Gastrocnemius medialis (tissue), 4 donors: ENCODE data around the gene GKAP1. TPM values are rescaled to one million over a fixed set of nuclear protein-coding genes. Genes with fewer than 3 reads are reported as not detected.
A peak's percentile ranks its signal among the peaks of the same experiment; 100 is the strongest.

Experiments used
- ATAC-seq, 2 donors: fragments of 150-250 bp; one replicate each; pipeline ENCODE4 v1.9.1; 2016
- DNase-seq, 2 donors: peaks; one replicate each; pipeline ENCODE4 v3.0.0-alpha.2; 2019
- H3K27ac ChIP-seq, 4 donors: fragments of 200-600 bp; sonication (generic); 1 replicate in 1 of 4; 2 replicates in 3 of 4; pipeline ENCODE4 v1.5.1; 2016 to 2018; ENCODE audit warnings: mild to moderate bottlenecking in 2 of 4, moderate library complexity in 1 of 4
- H3K27me3 ChIP-seq, 3 donors: fragments of 200-600 bp; sonication (generic) in 2 of 3; 1 replicate in 1 of 3; 2 replicates in 2 of 3; pipeline versions ENCODE4 v1.5.1 to v1.6.0; 2016 to 2019; ENCODE audit warnings: mild to moderate bottlenecking in 1 of 3, moderate library complexity in 1 of 3
- H3K36me3 ChIP-seq, 2 donors: fragments of 200-600 bp; sonication (generic) in 1 of 2; one replicate each; pipeline ENCODE4 v1.5.1; 2017 to 2018
- H3K4me1 ChIP-seq, 2 donors: fragments of 200-600 bp; sonication (generic) in 1 of 2; one replicate each; pipeline ENCODE4 v1.5.1; 2016 to 2017; ENCODE audit warnings: mild to moderate bottlenecking in 2 of 2
- H3K4me3 ChIP-seq, 4 donors: fragments of 200-600 bp; sonication (generic) in 3 of 4; 1 replicate in 1 of 4; 2 replicates in 3 of 4; pipeline ENCODE4 v1.5.1; 2016 to 2019; ENCODE audit warnings: mild to moderate bottlenecking in 2 of 4
- H3K9me3 ChIP-seq, 3 donors: fragments of 200-600 bp; sonication (generic) in 2 of 3; 1 replicate in 1 of 3; 2 replicates in 2 of 3; pipeline ENCODE4 v1.5.1; 2016 to 2019
- CTCF ChIP-seq, 5 experiments: fragments of 450-650 bp in 3 of 5; fragments of 200-600 bp in 2 of 5; sonication (generic) in 2 of 5; IDR thresholded peaks in 4 of 5; conservative IDR thresholded peaks in 1 of 5; 1 replicate in 4 of 5; 2 replicates in 1 of 5; pipeline ENCODE4 v1.5.1; 2016 to 2019; ENCODE audit warnings: antibody characterized with exemption in 5 of 5, mild to moderate bottlenecking in 3 of 5, moderate library complexity in 3 of 5
- POLR2A ChIP-seq, 2 donors: fragments of 450-650 bp; IDR thresholded peaks; one replicate each; pipeline ENCODE4 v1.6.1; 2017; ENCODE audit warnings: antibody characterized with exemption in 2 of 2, mild to moderate bottlenecking in 2 of 2, moderate library complexity in 2 of 2
- in situ Hi-C, 4 donors: fragments of 200-750 bp; cut with MboI; loops; one replicate each; pipeline versions ENCODE4 v1.15.0 to v1.8.0; 2017; ENCODE audit warnings: low sequenced_read_pairs in 4 of 4
- intact Hi-C: fragments of 100-400 bp; cut with DNase I; formaldehyde crosslinking; loops from one replicate; pipeline ENCODE4 v1.15.1; 2023; ENCODE audit warnings: low total_unique reads
- total RNA-seq, 4 donors: library from RNA; depleted of rRNA; stranded (reverse); fragments of >200 nt; gene quantifications; one replicate each; pipeline versions ENCODE4 v1.1.0 to v1.2.3, GENCODE V29; 2016

Gene GKAP1
- total RNA-seq, 4 donors from 2014 or later: 23.7 to 40.0 (median 35.9) TPM

DNA sequence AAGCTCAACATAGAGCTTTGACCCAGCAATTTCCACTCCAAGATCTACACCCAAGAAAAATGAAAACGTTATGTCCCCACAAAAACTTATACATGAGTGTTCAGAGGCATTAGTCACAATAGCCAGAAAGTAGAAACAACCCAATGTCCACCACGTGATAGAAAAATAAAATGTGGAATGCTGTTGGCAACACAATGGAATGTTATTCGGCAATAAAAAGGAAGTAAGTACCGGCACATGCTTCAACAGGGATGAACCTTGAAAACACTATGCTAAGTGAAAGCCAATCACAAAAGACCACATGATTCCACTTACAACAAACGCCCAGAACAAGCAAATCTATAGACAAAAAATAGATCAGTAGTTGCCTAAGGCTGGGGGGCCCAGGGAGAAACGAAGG is 115.8 kb downstream of the GKAP1 start:
- ATAC-seq: peak; percentile 48 to 67

GRCh38 chr9:83701286-83701685 is 116.3 kb downstream of the GKAP1 start:
- H3K27ac ChIP-seq: peak overlapping the region; percentile 44 to 73 (median 52)
- no peak for ATAC-seq
- in situ Hi-C loops (no loop called here), intact Hi-C loops (no loop called here)
- no peaks in the 10 kb centered on the region for H3K9me3 ChIP-seq
- no peaks in the 10 kb centered on the region for H3K36me3 ChIP-seq
- no peak for DNase-seq
- H3K4me1 ChIP-seq: peaks cover 56 to 77% of the 10 kb centered on the region in 2 donors
- H3K4me3 ChIP-seq: peak overlapping the region; percentile 15 to 27 (median 18)
- TF ChIP-seq POLR2A (IDR thresholded peaks at IDR 0.05) (no peak), CTCF (IDR thresholded peaks at IDR 0.05 in 4 of 5, conservative IDR thresholded peaks at IDR 0.05 in 1 of 5) (no peak)
- no peaks in the 10 kb centered on the region for H3K27me3 ChIP-seq

More for the DNA sequence above, 115.8 kb downstream of the GKAP1 start:
- no peaks in the 10 kb centered on the region for H3K27me3 ChIP-seq
- DNase-seq: no peak
- peak overlapping the region; percentile 15 to 27 (median 18) for H3K4me3 ChIP-seq
- intact Hi-C loops (no loop called here), in situ Hi-C loops (no loop called here)
- no peaks in the 10 kb centered on the region for H3K9me3 ChIP-seq
- TF ChIP-seq CTCF (IDR thresholded peaks at IDR 0.05 in 4 of 5, conservative IDR thresholded peaks at IDR 0.05 in 1 of 5) (no peak), POLR2A (IDR thresholded peaks at IDR 0.05) (no peak)
- H3K36me3 ChIP-seq: no peaks in the 10 kb centered on the region
- H3K4me1 ChIP-seq: peaks cover 56 to 78% of the 10 kb centered on the region in 2 donors
- H3K27ac ChIP-seq: peak overlapping the region; percentile 44 to 73 (median 52)

- H3K27me3 ChIP-seq: no peaks in the 10 kb centered on the region
- no peak overlapping the region for H3K4me3 ChIP-seq
- no peaks in the 10 kb centered on the region for H3K9me3 ChIP-seq
- in situ Hi-C loops (no loop called here), intact Hi-C loops (no loop called here)
- ATAC-seq: no peak
- DNase-seq: no peak
- H3K4me1 ChIP-seq: peaks cover 61 to 62% of the 10 kb centered on the region in 2 donors
- TF ChIP-seq CTCF (IDR thresholded peaks at IDR 0.05 in 4 of 5, conservative IDR thresholded peaks at IDR 0.05 in 1 of 5) (no peak), POLR2A (IDR thresholded peaks at IDR 0.05) (no peak)
- H3K36me3 ChIP-seq: no peaks in the 10 kb centered on the region
- H3K27ac ChIP-seq: peak overlapping the region in 1 of 4 donors; percentile 60
Observed at GRCh38 chr9:83699615-83700014, 118.0 kb downstream of the GKAP1 start.

GRCh38 chr9:83698976-83699585 is 118.5 kb downstream of the GKAP1 start:
- no peaks in the 10 kb centered on the region for H3K9me3 ChIP-seq
- DNase-seq: no peak
- H3K4me3 ChIP-seq: no peak overlapping the region
- intact Hi-C loops (no loop called here), in situ Hi-C loops (no loop called here)
- H3K36me3 ChIP-seq: no peaks in the 10 kb centered on the region
- H3K27ac ChIP-seq: no peak overlapping the region
- no peaks in the 10 kb centered on the region for H3K27me3 ChIP-seq
- H3K4me1 ChIP-seq: peaks cover 62 to 66% of the 10 kb centered on the region in 2 donors
- TF ChIP-seq CTCF (IDR thresholded peaks at IDR 0.05 in 4 of 5, conservative IDR thresholded peaks at IDR 0.05 in 1 of 5) (no peak), POLR2A (IDR thresholded peaks at IDR 0.05) (no peak)
- ATAC-seq: no peak

- DNase-seq (no peak), ATAC-seq (no peak)
- no peaks in the 10 kb centered on the region for H3K27me3 ChIP-seq
- TF ChIP-seq CTCF (IDR thresholded peaks at IDR 0.05 in 4 of 5, conservative IDR thresholded peaks at IDR 0.05 in 1 of 5) (no peak), POLR2A (IDR thresholded peaks at IDR 0.05) (no peak)
- H3K9me3 ChIP-seq: no peaks in the 10 kb centered on the region
- in situ Hi-C loops: no loop called here
- H3K4me3 ChIP-seq: no peak overlapping the region
- H3K36me3 ChIP-seq: no peaks in the 10 kb centered on the region
- intact Hi-C loops: no loop called here
- peaks cover 50 to 78% of the 10 kb centered on the region in 2 donors for H3K4me1 ChIP-seq
- H3K27ac ChIP-seq: no peak overlapping the region
Observed at GRCh38 chr9:83691492-83691891, 126.1 kb downstream of the GKAP1 start.
